GM12878 (cell line): Measurements from ENCODE around the gene ATL2. TPM values are rescaled to one million over a fixed set of nuclear protein-coding genes. Genes with fewer than 3 reads are reported as not detected.

Source experiments
- ATAC-seq: fragments of 200-7000 bp; cut with Tn5 transposase; 3 replicates; pipeline ENCODE4 v1.9.1; 2020; ENCODE audit warnings: mild to moderate bottlenecking, moderate library complexity
- BruUV-seq: library from RNA; stranded (reverse); fragments of 400-500 nt; replicated peaks from 2 replicates; lab custom pipeline; 2021; lab: Mats Ljungman, UMichigan
- CTCF ChIA-PET: fragments of 300-600 bp; sonication (Branson Sonifier 250); formaldehyde crosslinking; extraction: SDS; loops from one replicate; lab custom pipeline; 2021; ENCODE audit warnings: inconsistent platforms; lab: Yijun Ruan, JAX
- POLR2A ChIA-PET: fragments of 350-600 bp; formaldehyde crosslinking; extraction: SDS; loops from one replicate; lab custom pipeline; 2021; ENCODE audit warnings: inconsistent platforms; lab: Charles Lee
- RAD21 ChIA-PET: fragments of 300-600 bp; sonication (Branson Sonifier 250); formaldehyde crosslinking; loops from one replicate; lab custom pipeline; 2023; ENCODE audit warnings: antibody characterized with exemption; ENCODE audit not compliant: unreplicated experiment; lab: Charles Lee
- SMC1A ChIA-PET: fragments of 300-600 bp; sonication (Branson Sonifier 250); formaldehyde crosslinking; loops from one replicate; lab custom pipeline; 2023; ENCODE audit not compliant: unreplicated experiment, uncharacterized antibody; lab: Charles Lee
- DNase-seq: peaks from one replicate; pipeline ENCODE4 v3.0.0-alpha.2; 2011; ENCODE audit warnings: low read depth, low spot score
- FAIRE-seq: peaks from 3 replicates; lab custom pipeline; 2011; peaks lifted over from hg19 to GRCh38; lab: Jason Lieb, UNC
- H2AFZ ChIP-seq: 2 replicates; pipeline ENCODE4 v1.6.0; 2011; ENCODE audit warnings: low read depth, low read length, control low read depth; ENCODE audit not compliant: control insufficient read depth
- H3K27ac ChIP-seq: 2 replicates; pipeline ENCODE4 v1.5.1; 2011; ENCODE audit warnings: control low read depth; ENCODE audit not compliant: control insufficient read depth, insufficient read depth
- H3K27me3 ChIP-seq, 2 experiments: replicated peaks in 1 of 2; 2 replicates each; pipeline versions ENCODE4 v1.6.0 to v1.6.1; 2011; ENCODE audit warnings: low read length in 1 of 2; ENCODE audit not compliant: control insufficient read depth in 2 of 2, insufficient read depth in 2 of 2
- H3K36me3 ChIP-seq, 2 experiments: 2 replicates each; pipeline ENCODE4 v1.5.1; 2011; ENCODE audit warnings: low read length in 1 of 2; ENCODE audit not compliant: control insufficient read depth in 2 of 2, insufficient read depth in 2 of 2
- H3K4me1 ChIP-seq: 2 replicates; pipeline ENCODE4 v1.6.1; 2011; ENCODE audit warnings: mild to moderate bottlenecking, low read length, moderate library complexity, mixed read lengths; ENCODE audit not compliant: control insufficient read depth, insufficient read depth
- H3K4me2 ChIP-seq: 2 replicates; pipeline ENCODE4 v1.6.0; 2011; ENCODE audit warnings: control low read depth; ENCODE audit not compliant: control insufficient read depth, insufficient read depth
- H3K4me3 ChIP-seq: fragments of 200-600 bp; sonication (generic); 2 replicates; pipeline ENCODE4 v1.5.1; 2016
- H3K79me2 ChIP-seq: 2 replicates; pipeline ENCODE4 v1.6.0; 2011; ENCODE audit warnings: low read length; ENCODE audit not compliant: control insufficient read depth, insufficient read depth
- H3K9ac ChIP-seq: 2 replicates; pipeline ENCODE4 v1.8.0; 2011; ENCODE audit warnings: low read length, control low read depth, mixed read lengths; ENCODE audit not compliant: control insufficient read depth, insufficient read depth
- H3K9me3 ChIP-seq: replicated peaks from 3 replicates; pipeline ENCODE4 v1.5.1; 2011; ENCODE audit warnings: mild to moderate bottlenecking, low read length; ENCODE audit not compliant: control insufficient read depth, insufficient read depth
- H4K20me1 ChIP-seq: 2 replicates; pipeline ENCODE4 v1.6.0; 2011; ENCODE audit not compliant: control insufficient read depth, insufficient read depth
- CEBPB ChIP-seq, 2 experiments: fragments of 150-350 bp in 1 of 2; IDR thresholded peaks; 2 replicates each; pipeline ENCODE4 v1.6.1; 2012 to 2014; ENCODE audit warnings: low read depth in 2 of 2, low read length in 2 of 2, borderline replicate concordance in 1 of 2, inconsistent platforms in 1 of 2
- EGR1 ChIP-seq, 2 experiments: IDR thresholded peaks; 1 replicate in 1 of 2; 2 replicates in 1 of 2; pipeline ENCODE4 v1.6.1; 2011 to 2012; ENCODE audit warnings: low read depth in 2 of 2, low read length in 2 of 2, borderline replicate concordance in 1 of 2, mild to moderate bottlenecking in 1 of 2, moderate library complexity in 1 of 2
- ESRRA ChIP-seq: IDR thresholded peaks from 2 replicates; pipeline ENCODE4 v1.6.1; 2012; ENCODE audit warnings: mild to moderate bottlenecking, low read length, improper control_type of control experiment
- ETV6 ChIP-seq, 2 experiments: fragments of 450-650 bp in 1 of 2; IDR thresholded peaks in 1 of 2; conservative IDR thresholded peaks in 1 of 2; 2 replicates each; pipeline ENCODE4 v1.6.1; 2014; ENCODE audit warnings: antibody characterized with exemption in 1 of 2, borderline replicate concordance in 1 of 2, low read depth in 1 of 2, mild to moderate bottlenecking in 1 of 2, moderate library complexity in 1 of 2
- GABPA ChIP-seq: IDR thresholded peaks from 2 replicates; pipeline ENCODE4 v1.6.1; 2014; ENCODE audit warnings: antibody characterized with exemption, low read depth, mild to moderate bottlenecking, inconsistent platforms
- MEF2B ChIP-seq: fragments of 450-650 bp; IDR thresholded peaks from 2 replicates; pipeline ENCODE4 v1.6.1; 2018; ENCODE audit warnings: mild to moderate bottlenecking, moderate library complexity; ENCODE audit not compliant: partially characterized antibody, poor library complexity, severe bottlenecking
- MYC ChIP-seq: IDR thresholded peaks from 2 replicates; pipeline ENCODE4 v1.6.1; 2011; ENCODE audit warnings: mild to moderate bottlenecking, low read length, moderate library complexity, inconsistent platforms; ENCODE audit not compliant: insufficient read depth, insufficient replicate concordance, insufficient read length, severe bottlenecking
- NFIC ChIP-seq: IDR thresholded peaks from 2 replicates; pipeline ENCODE4 v1.6.1; 2012; ENCODE audit warnings: low read depth, mild to moderate bottlenecking, inconsistent platforms, low read length, moderate library complexity
- PRDM15 ChIP-seq: fragments of 450-650 bp; formaldehyde crosslinking; IDR thresholded peaks from 2 replicates; pipeline ENCODE4 v1.4.0; 2020; ENCODE audit warnings: mild to moderate bottlenecking, moderate library complexity
- SIX5 ChIP-seq: IDR thresholded peaks from 2 replicates; pipeline ENCODE4 v1.6.1; 2011; ENCODE audit warnings: mild to moderate bottlenecking, low read depth, low read length, moderate library complexity; ENCODE audit not compliant: severe bottlenecking
- SMAD1 ChIP-seq: fragments of 450-650 bp; IDR thresholded peaks from 2 replicates; pipeline ENCODE4 v1.6.1; 2018; ENCODE audit warnings: mild to moderate bottlenecking, low read depth; ENCODE audit not compliant: partially characterized antibody
- WGBS: methylation state at CpG from one replicate; pipeline ENCODE4 v1.1.6; 2016; ENCODE audit warnings: low lambda C conversion rate; ENCODE audit not compliant: insufficient replicate concordance, insufficient coverage; ENCODE audit errors: missing lambda C conversion rate; 5-methylcytosine and 5-hydroxymethylcytosine counted together
- in situ Hi-C: fragments of 300-500 bp; cut with MboI; formaldehyde crosslinking; loops from 9 replicates; pipeline ENCODE4 v1.14.3; 2018; ENCODE audit warnings: mixed read lengths
- intact Hi-C: fragments of 100-400 bp; cut with micrococcal nuclease; formaldehyde crosslinking; loops from one replicate; pipeline ENCODE4 v1.14.2; 2022; ENCODE audit not compliant: unreplicated experiment
- polyA plus RNA-seq, 11 experiments: library from polyadenylated mRNA; depleted of rRNA in 4 of 11; unstranded in 6 of 11; stranded (reverse) in 5 of 11; fragments of >200 nt; fragmentation: Nextera tagmentation in 4 of 11; fragmentation: Illumina TruSeq in 1 of 11; extraction: Ambion mirVana in 4 of 11; extraction: Trizol in 1 of 11; gene quantifications; 1 replicate in 1 of 11; 2 replicates in 10 of 11; pipeline versions ENCODE4 v1.2.1 to v1.2.3, GENCODE V29; 2011 to 2016; ENCODE audit warnings: inconsistent platforms in 2 of 11, missing spikeins in 2 of 11, low read depth in 1 of 11
- total RNA-seq, 4 experiments: library from RNA; depleted of rRNA in 3 of 4; stranded (reverse); fragments of >200 nt in 3 of 4; fragmentation: Illumina TruSeq in 1 of 4; extraction: Trizol in 1 of 4; gene quantifications; 2 replicates each; pipeline versions ENCODE4 v1.2.1 to v1.2.3, GENCODE V29; 2013 to 2021
- TF ChIP-seq, protein P1 (sequence below): fragments of 150-350 bp; IDR thresholded peaks from 2 replicates; pipeline ENCODE4 v1.6.1; 2016; ENCODE audit warnings: low read depth, low read length

ATL2 gene
- total and polyA plus RNA-seq, 10 of the 15 experiments (the other 5 are each of a cell fraction or from before 2014, with no cell fraction given) = 8.6 to 51.5 (median 41.8) TPM

DNA sequence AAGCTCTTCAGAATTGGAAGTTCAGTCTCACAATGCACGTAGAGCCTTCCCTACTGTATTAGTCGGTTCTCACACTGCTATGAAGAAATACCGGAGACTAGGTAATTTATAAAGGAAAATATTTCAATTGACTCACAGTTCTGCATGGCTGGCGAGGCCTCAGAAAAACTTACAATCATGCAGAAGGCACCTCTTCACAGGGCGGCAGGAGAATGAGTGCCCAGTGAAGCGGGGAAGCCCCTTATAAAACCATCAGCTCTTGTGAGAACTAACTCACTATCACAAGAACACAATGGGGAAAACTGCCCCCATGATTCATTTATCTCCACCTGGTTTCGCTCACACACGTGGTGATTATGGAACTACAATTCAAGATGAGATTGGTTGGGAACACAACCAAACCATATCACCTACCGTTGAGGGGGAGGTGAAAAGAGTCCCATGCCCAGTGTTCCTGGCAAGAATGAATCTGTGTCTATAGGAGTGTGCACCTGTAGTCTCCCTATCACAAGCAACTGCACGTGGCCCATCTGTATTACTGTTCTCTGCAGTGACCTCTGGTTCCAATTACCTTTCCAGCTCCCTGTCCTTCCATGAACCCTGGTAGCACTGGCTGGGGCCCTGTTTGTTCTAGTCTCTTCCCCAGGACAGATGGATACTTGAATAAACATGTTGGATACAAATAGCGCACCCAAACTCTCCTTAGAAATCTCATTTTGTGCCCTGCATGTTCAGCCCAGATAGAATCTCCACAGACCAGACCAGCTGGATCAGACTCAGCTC, 44.4 kb upstream of the ATL2 start:
- RAD21 ChIA-PET = interaction anchor here (1.0 to 1.1 kb wide), 2 partner anchors 44 kb away, joined by 3 to 5 read pairs; no protein-coding TSS in a partner anchor
- intact Hi-C loops (no loop called here), in situ Hi-C loops (no loop called here)
- no peaks in the 10 kb centered on the region for H3K36me3 ChIP-seq
- no peak for DNase-seq
- ATAC-seq = no peak
- CTCF ChIA-PET = interaction anchor here (1.0 to 1.1 kb wide), 2 partner anchors 10 to 86 kb away, joined by 3 to 5 read pairs; no protein-coding TSS in a partner anchor
- SMC1A ChIA-PET = no interaction called here
- no peaks in the 10 kb centered on the region for H3K79me2 ChIP-seq
- BruUV-seq = no TSS peak
- FAIRE-seq = no peak
- no peak overlapping the region for H3K27ac ChIP-seq
- peaks cover 16% of the 10 kb centered on the region for H3K4me1 ChIP-seq
- H3K4me3 ChIP-seq = no peak overlapping the region
- H3K4me2 ChIP-seq = no peak overlapping the region
- POLR2A ChIA-PET = interaction anchor here (0.5 kb wide), 1 partner anchor 30 kb away, joined by 4 read pairs; no protein-coding TSS in a partner anchor
- no peaks in the 10 kb centered on the region for H3K27me3 ChIP-seq
- H2AFZ ChIP-seq = no peak overlapping the region
- WGBS = 84% methylated on average over 11 of the region's 11 CpGs
- H3K9me3 ChIP-seq = no peaks in the 10 kb centered on the region; the same call in 2 of the 3 replicates
- no peak overlapping the region for H3K9ac ChIP-seq
- no peaks in the 10 kb centered on the region for H4K20me1 ChIP-seq
- TF ChIP-seq SMAD1 (no peak), NFIC (no peak), MYC (no peak), MEF2B (no peak), CEBPB (IDR thresholded peaks at IDR 0.05; ENCODE audit: borderline replicate concordance in 1 of 2, low read depth in 2 of 2, low read length in 2 of 2) (no peak), EGR1 (IDR thresholded peaks at IDR 0.05; ENCODE audit: borderline replicate concordance in 1 of 2, low read depth in 2 of 2, low read length in 2 of 2) (no peak), ETV6 (conservative IDR thresholded peaks at IDR 0.05 in 1 of 2, IDR thresholded peaks at IDR 0.05 in 1 of 2; ENCODE audit: borderline replicate concordance in 1 of 2, low read depth in 1 of 2) (no peak), ESRRA (no peak), PRDM15 (no peak), GABPA (no peak), SIX5 (no peak)
- TF ChIP-seq, protein P1, sequence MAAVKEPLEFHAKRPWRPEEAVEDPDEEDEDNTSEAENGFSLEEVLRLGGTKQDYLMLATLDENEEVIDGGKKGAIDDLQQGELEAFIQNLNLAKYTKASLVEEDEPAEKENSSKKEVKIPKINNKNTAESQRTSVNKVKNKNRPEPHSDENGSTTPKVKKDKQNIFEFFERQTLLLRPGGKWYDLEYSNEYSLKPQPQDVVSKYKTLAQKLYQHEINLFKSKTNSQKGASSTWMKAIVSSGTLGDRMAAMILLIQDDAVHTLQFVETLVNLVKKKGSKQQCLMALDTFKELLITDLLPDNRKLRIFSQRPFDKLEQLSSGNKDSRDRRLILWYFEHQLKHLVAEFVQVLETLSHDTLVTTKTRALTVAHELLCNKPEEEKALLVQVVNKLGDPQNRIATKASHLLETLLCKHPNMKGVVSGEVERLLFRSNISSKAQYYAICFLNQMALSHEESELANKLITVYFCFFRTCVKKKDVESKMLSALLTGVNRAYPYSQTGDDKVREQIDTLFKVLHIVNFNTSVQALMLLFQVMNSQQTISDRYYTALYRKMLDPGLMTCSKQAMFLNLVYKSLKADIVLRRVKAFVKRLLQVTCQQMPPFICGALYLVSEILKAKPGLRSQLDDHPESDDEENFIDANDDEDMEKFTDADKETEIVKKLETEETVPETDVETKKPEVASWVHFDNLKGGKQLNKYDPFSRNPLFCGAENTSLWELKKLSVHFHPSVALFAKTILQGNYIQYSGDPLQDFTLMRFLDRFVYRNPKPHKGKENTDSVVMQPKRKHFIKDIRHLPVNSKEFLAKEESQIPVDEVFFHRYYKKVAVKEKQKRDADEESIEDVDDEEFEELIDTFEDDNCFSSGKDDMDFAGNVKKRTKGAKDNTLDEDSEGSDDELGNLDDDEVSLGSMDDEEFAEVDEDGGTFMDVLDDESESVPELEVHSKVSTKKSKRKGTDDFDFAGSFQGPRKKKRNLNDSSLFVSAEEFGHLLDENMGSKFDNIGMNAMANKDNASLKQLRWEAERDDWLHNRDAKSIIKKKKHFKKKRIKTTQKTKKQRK = no peak
